ENCODE data around the gene DNAAF9. TPM values are rescaled to one million over a fixed set of nuclear protein-coding genes. Genes with fewer than 3 reads are reported as not detected.

The DNAAF9 gene
- total and polyA plus RNA-seq, 2 donors (not counting 1 experiment from before 2014, with no cell fraction given): 11.7 to 19.2 TPM

- H2AFZ ChIP-seq (ENCODE audit: low read length): no peak overlapping the region
- TF ChIP-seq CTCF (conservative IDR thresholded peaks at IDR 0.05 in 1 of 2, IDR thresholded peaks at IDR 0.05 in 1 of 2; ENCODE audit: low read depth in 1 of 2, low read length in 2 of 2) (no peak), EZH2 (IDR thresholded peaks at IDR 0.05; ENCODE audit: low read length, missing control alignments) (no peak)
These were observed 39.9 kb upstream of the DNAAF9 start for GRCh38 chr20:3447321-3447720.

GRCh38 chr20:3446779-3447178, 39.3 kb upstream of the DNAAF9 start:
- Histone ChIP-seq H3K36me3 (ENCODE audit: control insufficient read depth, insufficient read depth, low read length) (no peaks in the 10 kb centered on the region), H3K4me3 (replicated peaks in 1 of 4; ENCODE audit: control extremely low read depth in 1 of 4, insufficient read depth in 1 of 4, low read depth in 3 of 4, low read length in 4 of 4) (no peak overlapping the region), H3K4me1 (ENCODE audit: control insufficient read depth, extremely low read depth, insufficient read depth, low read length) (no peaks in the 10 kb centered on the region), H3K4me2 (ENCODE audit: extremely low read depth, insufficient read depth, low read length) (no peak overlapping the region), H3K27me3 (ENCODE audit: control insufficient read depth, insufficient read depth, low read length) (peaks cover 3% of the 10 kb centered on the region), H3K79me2 (ENCODE audit: control insufficient read depth, insufficient read depth, low read length) (no peaks in the 10 kb centered on the region), H3K9me3 (ENCODE audit: control insufficient read depth, insufficient read depth, low read depth, low read length) (no peaks in the 10 kb centered on the region), H3K27ac (ENCODE audit: insufficient read depth, low read length) (no peak overlapping the region), H2AFZ (ENCODE audit: low read length) (no peak overlapping the region), H4K20me1 (ENCODE audit: control insufficient read depth, extremely low read depth, insufficient read depth, low read length) (no peaks in the 10 kb centered on the region), H3K9ac (ENCODE audit: insufficient read depth, low read length) (no peak overlapping the region)
- TF ChIP-seq CTCF (conservative IDR thresholded peaks at IDR 0.05 in 1 of 2, IDR thresholded peaks at IDR 0.05 in 1 of 2; ENCODE audit: low read depth in 1 of 2, low read length in 2 of 2) (no peak), EZH2 (IDR thresholded peaks at IDR 0.05; ENCODE audit: low read length, missing control alignments) (no peak)
- no peak for DNase-seq (ENCODE audit: low read depth in 2 of 2)

More at GRCh38 chr20:3447321-3447720, 39.9 kb upstream of the DNAAF9 start:
- Histone ChIP-seq H3K36me3 (ENCODE audit: control insufficient read depth, insufficient read depth, low read length) (no peaks in the 10 kb centered on the region), H3K4me1 (ENCODE audit: control insufficient read depth, extremely low read depth, insufficient read depth, low read length) (no peaks in the 10 kb centered on the region), H3K27ac (ENCODE audit: insufficient read depth, low read length) (no peak overlapping the region), H3K9ac (ENCODE audit: insufficient read depth, low read length) (no peak overlapping the region), H3K79me2 (ENCODE audit: control insufficient read depth, insufficient read depth, low read length) (no peaks in the 10 kb centered on the region), H3K9me3 (ENCODE audit: control insufficient read depth, insufficient read depth, low read depth, low read length) (no peaks in the 10 kb centered on the region), H4K20me1 (ENCODE audit: control insufficient read depth, extremely low read depth, insufficient read depth, low read length) (no peaks in the 10 kb centered on the region), H3K4me3 (replicated peaks in 1 of 4; ENCODE audit: control extremely low read depth in 1 of 4, insufficient read depth in 1 of 4, low read depth in 3 of 4, low read length in 4 of 4) (no peak overlapping the region), H3K4me2 (ENCODE audit: extremely low read depth, insufficient read depth, low read length) (no peak overlapping the region), H3K27me3 (ENCODE audit: control insufficient read depth, insufficient read depth, low read length) (peaks cover 3% of the 10 kb centered on the region)
- DNase-seq (ENCODE audit: low read depth in 2 of 2): no peak

GRCh38 chr20:3436864-3437574, 29.6 kb upstream of the DNAAF9 start:
- no peaks in the 10 kb centered on the region for H3K4me1 ChIP-seq (ENCODE audit: control insufficient read depth, extremely low read depth, insufficient read depth, low read length)

More at GRCh38 chr20:3436864-3437574, 29.6 kb upstream of the DNAAF9 start:
- Histone ChIP-seq H3K79me2 (ENCODE audit: control insufficient read depth, insufficient read depth, low read length) (no peaks in the 10 kb centered on the region), H3K9ac (ENCODE audit: insufficient read depth, low read length) (no peak overlapping the region), H3K27ac (ENCODE audit: insufficient read depth, low read length) (no peak overlapping the region), H3K36me3 (ENCODE audit: control insufficient read depth, insufficient read depth, low read length) (no peaks in the 10 kb centered on the region), H2AFZ (ENCODE audit: low read length) (no peak overlapping the region), H3K4me2 (ENCODE audit: extremely low read depth, insufficient read depth, low read length) (no peak overlapping the region), H3K4me3 (replicated peaks in 1 of 4; ENCODE audit: control extremely low read depth in 1 of 4, insufficient read depth in 1 of 4, low read depth in 3 of 4, low read length in 4 of 4) (no peak overlapping the region), H3K9me3 (ENCODE audit: control insufficient read depth, insufficient read depth, low read depth, low read length) (no peaks in the 10 kb centered on the region), H4K20me1 (ENCODE audit: control insufficient read depth, extremely low read depth, insufficient read depth, low read length) (no peaks in the 10 kb centered on the region), H3K27me3 (ENCODE audit: control insufficient read depth, insufficient read depth, low read length) (no peaks in the 10 kb centered on the region)
- TF ChIP-seq CTCF (conservative IDR thresholded peaks at IDR 0.05 in 1 of 2, IDR thresholded peaks at IDR 0.05 in 1 of 2; ENCODE audit: low read depth in 1 of 2, low read length in 2 of 2) (no peak), EZH2 (IDR thresholded peaks at IDR 0.05; ENCODE audit: low read length, missing control alignments) (no peak)
- DNase-seq (ENCODE audit: low read depth in 2 of 2): no peak
